Body of pancreas (tissue), 4 donors: ENCODE measurements around the gene ANAPC15.

ENCODE experiments used
- POLR2A ChIP-seq, 3 donors: fragments of 450-650 bp; IDR thresholded peaks; one replicate each; pipeline ENCODE4 v1.6.1; 2016; ENCODE audit warnings: antibody characterized with exemption in 3 of 3, mild to moderate bottlenecking in 2 of 3
- TF ChIP-seq, protein P1 (sequence below), 7 experiments: fragments of 450-650 bp in 4 of 7; fragments of 200-600 bp in 3 of 7; sonication (generic) in 3 of 7; IDR thresholded peaks; one replicate each; pipeline ENCODE4 v1.5.1; 2016 to 2019; ENCODE audit warnings: antibody characterized with exemption in 7 of 7

DNA sequence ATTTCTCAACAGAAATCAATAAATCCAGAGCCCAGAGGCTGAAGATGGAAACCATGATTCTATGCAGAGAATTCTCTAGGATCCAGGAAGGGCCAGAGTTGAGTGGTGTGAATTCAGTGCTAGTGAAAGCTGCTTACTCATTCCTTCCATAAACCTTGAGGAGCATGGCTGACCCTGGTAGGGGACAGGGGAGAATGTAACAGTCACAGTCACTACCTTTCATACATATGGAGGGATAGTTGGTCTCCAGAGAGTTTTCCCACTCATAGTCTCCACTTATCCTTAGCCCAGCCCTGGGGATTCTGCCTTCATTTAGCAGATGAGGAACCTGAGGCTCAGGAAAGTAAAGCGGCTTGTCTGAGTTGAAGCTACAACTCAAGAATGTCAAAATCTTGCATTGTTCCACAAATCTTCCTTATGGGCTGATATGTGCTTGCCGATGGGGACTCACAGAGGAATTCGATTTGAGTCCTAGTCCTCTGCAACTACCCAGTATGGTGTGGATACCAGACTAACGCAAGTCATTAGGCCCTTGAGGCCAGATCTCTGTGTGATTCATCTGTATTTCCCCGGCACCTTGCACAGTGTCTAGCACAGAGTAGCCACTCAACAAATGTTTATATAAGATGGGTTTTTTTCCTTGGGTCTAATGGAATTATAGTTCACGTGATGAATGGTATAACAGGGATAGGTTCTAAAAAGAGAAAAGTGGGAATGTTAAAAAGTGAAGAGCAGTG, 3.7 kb upstream of the ANAPC15 start:
- TF ChIP-seq, protein P1, sequence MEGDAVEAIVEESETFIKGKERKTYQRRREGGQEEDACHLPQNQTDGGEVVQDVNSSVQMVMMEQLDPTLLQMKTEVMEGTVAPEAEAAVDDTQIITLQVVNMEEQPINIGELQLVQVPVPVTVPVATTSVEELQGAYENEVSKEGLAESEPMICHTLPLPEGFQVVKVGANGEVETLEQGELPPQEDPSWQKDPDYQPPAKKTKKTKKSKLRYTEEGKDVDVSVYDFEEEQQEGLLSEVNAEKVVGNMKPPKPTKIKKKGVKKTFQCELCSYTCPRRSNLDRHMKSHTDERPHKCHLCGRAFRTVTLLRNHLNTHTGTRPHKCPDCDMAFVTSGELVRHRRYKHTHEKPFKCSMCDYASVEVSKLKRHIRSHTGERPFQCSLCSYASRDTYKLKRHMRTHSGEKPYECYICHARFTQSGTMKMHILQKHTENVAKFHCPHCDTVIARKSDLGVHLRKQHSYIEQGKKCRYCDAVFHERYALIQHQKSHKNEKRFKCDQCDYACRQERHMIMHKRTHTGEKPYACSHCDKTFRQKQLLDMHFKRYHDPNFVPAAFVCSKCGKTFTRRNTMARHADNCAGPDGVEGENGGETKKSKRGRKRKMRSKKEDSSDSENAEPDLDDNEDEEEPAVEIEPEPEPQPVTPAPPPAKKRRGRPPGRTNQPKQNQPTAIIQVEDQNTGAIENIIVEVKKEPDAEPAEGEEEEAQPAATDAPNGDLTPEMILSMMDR (IDR thresholded peaks at IDR 0.05) = no peak
- TF ChIP-seq POLR2A (IDR thresholded peaks at IDR 0.05) = no peak
